ENCODE results near the gene MSL3B.

- no peak for TF ChIP-seq SP1 (IDR thresholded peaks at IDR 0.05)
- no peak for TF ChIP-seq FOXM1 (IDR thresholded peaks at IDR 0.05; ENCODE audit: borderline replicate concordance)
- no peak for TF ChIP-seq NFRKB (IDR thresholded peaks at IDR 0.05)
- no peak for TF ChIP-seq ELF4 (IDR thresholded peaks at IDR 0.05)
- TF ChIP-seq ARNT (IDR thresholded peaks at IDR 0.05): no peak
- TF ChIP-seq FOXK2 (IDR thresholded peaks at IDR 0.05): no peak
- no peak for TF ChIP-seq LEF1 (IDR thresholded peaks at IDR 0.05; ENCODE audit: borderline replicate concordance)
- TF ChIP-seq ZNF384 (IDR thresholded peaks at IDR 0.05): no peak
- TF ChIP-seq TARDBP (IDR thresholded peaks at IDR 0.05): no peak
- no peak for TF ChIP-seq SUZ12 (IDR thresholded peaks at IDR 0.05)
- no peak for TF ChIP-seq BHLHE40 (IDR thresholded peaks at IDR 0.05; ENCODE audit: borderline replicate concordance)
These were observed 48.1 kb downstream of the MSL3B start for GRCh38 chr2:233819884-233820773.
